Endothelial cell of umbilical vein (primary cell): Measurements from ENCODE around the gene TEX55. TPM values are rescaled to one million over a fixed set of nuclear protein-coding genes. Genes with fewer than 3 reads are reported as not detected.

Experiments
- Bru-seq: library from RNA; stranded (reverse); fragments of 400-500 nt; gene quantifications from one replicate; lab custom pipeline; 2021; lab: Mats Ljungman, UMichigan
- BruChase-seq, 2 experiments: library from RNA; stranded (reverse); fragments of 400-500 nt; gene quantifications; one replicate each; lab custom pipeline; 2021; lab: Mats Ljungman, UMichigan
- BruUV-seq: library from RNA; stranded (reverse); fragments of 400-500 nt; replicated peaks from 2 replicates; lab custom pipeline; 2021; lab: Mats Ljungman, UMichigan
- CTCF ChIA-PET: fragments of 300-600, 350-600 bp; sonication (Branson Sonifier 250); formaldehyde crosslinking; loops from one replicate; lab custom pipeline; 2021; ENCODE audit warnings: antibody characterized with exemption, inconsistent platforms; lab: Charles Lee
- POLR2A ChIA-PET: fragments of 300-600, 350-600 bp; sonication (Branson Sonifier 250); formaldehyde crosslinking; loops from one replicate; lab custom pipeline; 2021; ENCODE audit warnings: antibody characterized with exemption, inconsistent platforms; lab: Charles Lee
- DNase-seq: peaks from one replicate; pipeline ENCODE4 v3.0.0-alpha.2; 2011; ENCODE audit warnings: low read depth, low spot score
- FAIRE-seq: peaks from 2 replicates; lab custom pipeline; 2011; peaks lifted over from hg19 to GRCh38; lab: Jason Lieb, UNC
- H2AFZ ChIP-seq: 2 replicates; pipeline ENCODE4 v1.6.0; 2012; ENCODE audit warnings: low read depth, low read length, control low read depth, inconsistent platforms
- H3K27ac ChIP-seq: 2 replicates; pipeline ENCODE4 v1.5.1; 2011; ENCODE audit warnings: low read depth, mild to moderate bottlenecking, control low read depth, low read length, moderate library complexity; ENCODE audit not compliant: insufficient read depth
- H3K27me3 ChIP-seq, 2 experiments: 2 replicates each; pipeline versions ENCODE4 v1.6.0 to v1.6.1; 2011; ENCODE audit warnings: low read length in 2 of 2, mixed read lengths in 1 of 2; ENCODE audit not compliant: control insufficient read depth in 2 of 2, insufficient read depth in 2 of 2
- H3K36me3 ChIP-seq, 2 experiments: 2 replicates in 1 of 2; 3 replicates in 1 of 2; pipeline ENCODE4 v1.5.1; 2011; ENCODE audit warnings: low read length in 2 of 2, mild to moderate bottlenecking in 1 of 2, moderate library complexity in 1 of 2; ENCODE audit not compliant: control insufficient read depth in 2 of 2, insufficient read depth in 2 of 2; ENCODE audit errors: extremely low read depth in 1 of 2
- H3K4me1 ChIP-seq: 3 replicates; pipeline ENCODE4 v1.5.1; 2011; ENCODE audit warnings: mild to moderate bottlenecking, low read length; ENCODE audit not compliant: control insufficient read depth, insufficient read depth; ENCODE audit errors: extremely low read depth
- H3K4me2 ChIP-seq: 2 replicates; pipeline ENCODE4 v1.6.1; 2011; ENCODE audit warnings: low read length, control low read depth, mixed read lengths; ENCODE audit not compliant: insufficient read depth
- H3K4me3 ChIP-seq, 3 experiments: fragments of 200-600 bp in 1 of 3; sonication (generic), shearing (Covaris generic) in 1 of 3; replicated peaks in 1 of 3; 2 replicates each; pipeline ENCODE4 v1.5.1; 2011 to 2016; ENCODE audit warnings: control low read depth in 3 of 3, low read length in 3 of 3, mild to moderate bottlenecking in 2 of 3, inconsistent platforms in 1 of 3, low read depth in 1 of 3, moderate library complexity in 1 of 3; ENCODE audit not compliant: insufficient read depth in 1 of 3
- H3K79me2 ChIP-seq: 2 replicates; pipeline ENCODE4 v1.6.0; 2012; ENCODE audit warnings: low read length, inconsistent platforms; ENCODE audit not compliant: control insufficient read depth, insufficient read depth
- H3K9ac ChIP-seq: replicated peaks from 2 replicates; pipeline ENCODE3; 2011; ENCODE audit warnings: low read length, control low read depth; ENCODE audit not compliant: insufficient read depth; ENCODE audit errors: extremely low read depth
- H3K9me1 ChIP-seq: replicated peaks from 3 replicates; pipeline ENCODE4 v1.6.0; 2011; ENCODE audit warnings: mild to moderate bottlenecking, low read length; ENCODE audit not compliant: control insufficient read depth, insufficient read depth; ENCODE audit errors: extremely low read depth
- H3K9me3 ChIP-seq: replicated peaks from 2 replicates; pipeline ENCODE4 v1.5.1; 2012; ENCODE audit warnings: low read length, inconsistent platforms; ENCODE audit not compliant: control insufficient read depth, insufficient read depth
- H4K20me1 ChIP-seq: replicated peaks from 2 replicates; pipeline ENCODE3; 2011; ENCODE audit warnings: mild to moderate bottlenecking, low read length; ENCODE audit not compliant: control insufficient read depth, insufficient read depth; ENCODE audit errors: extremely low read depth
- CTCF ChIP-seq, 2 donors: IDR thresholded peaks; 1 replicate in 1 of 2; 2 replicates in 1 of 2; pipeline ENCODE4 v1.5.1; 2011; ENCODE audit warnings: low read length in 2 of 2, mild to moderate bottlenecking in 2 of 2, moderate library complexity in 2 of 2, control low read depth in 1 of 2, inconsistent platforms in 1 of 2, low read depth in 1 of 2; ENCODE audit not compliant: insufficient read depth in 1 of 2; ENCODE audit errors: extremely low read depth in 1 of 2
- EZH2 ChIP-seq: IDR thresholded peaks from 2 replicates; pipeline ENCODE4 v1.6.1; 2012; ENCODE audit warnings: borderline replicate concordance, low read depth, mild to moderate bottlenecking, moderate library complexity, low read length, inconsistent platforms; ENCODE audit not compliant: severe bottlenecking
- FOS ChIP-seq: IDR thresholded peaks from 2 replicates; pipeline ENCODE4 v1.6.1; 2011; ENCODE audit warnings: mild to moderate bottlenecking, low read length, moderate library complexity, borderline replicate concordance; ENCODE audit not compliant: insufficient read depth
- JUN ChIP-seq: IDR thresholded peaks from 2 replicates; pipeline ENCODE4 v1.6.1; 2011; ENCODE audit warnings: borderline replicate concordance, low read depth; ENCODE audit not compliant: insufficient read length, insufficient read depth
- MAX ChIP-seq: IDR thresholded peaks from 2 replicates; pipeline ENCODE4 v1.6.1; 2011; ENCODE audit not compliant: insufficient read depth, insufficient read length
- MYC ChIP-seq: IDR thresholded peaks from one replicate; pipeline ENCODE4 v1.6.1; 2011; ENCODE audit warnings: mild to moderate bottlenecking, low read depth, low read length
- POLR2A ChIP-seq: IDR thresholded peaks from 2 replicates; pipeline ENCODE4 v1.6.1; 2012; ENCODE audit warnings: low read depth, mild to moderate bottlenecking, control low read depth, low read length
- POLR2AphosphoS5 ChIP-seq: IDR thresholded peaks from 2 replicates; pipeline ENCODE4 v1.6.1; 2012; ENCODE audit warnings: low read depth, mild to moderate bottlenecking, control low read depth, low read length, moderate library complexity; ENCODE audit not compliant: insufficient read depth
- dilution Hi-C: fragments of 300-500 bp; cut with MboI; formaldehyde crosslinking; loops from one replicate; pipeline ENCODE4 v1.15.0; 2019; ENCODE audit warnings: low sequenced_read_pairs; ENCODE audit not compliant: extremely low pct_ligation_motif_present
- intact Hi-C: fragments of 100-400 bp; cut with micrococcal nuclease; formaldehyde crosslinking; loops from one replicate; pipeline ENCODE4 v1.10.0; 2022
- long read RNA-seq: library from polyadenylated mRNA; stranded (forward); transcript quantifications from one replicate; pipeline ENCODE4 v2.0.0, GENCODE V29; 2021
- polyA minus RNA-seq, 3 experiments: library from RNA; depleted of rRNA, polyadenylated mRNA; stranded (reverse); fragments of >200 nt; gene quantifications; 1 replicate in 1 of 3; 2 replicates in 2 of 3; pipeline ENCODE4 v1.2.3, GENCODE V29; 2011
- polyA plus RNA-seq, 4 experiments: library from polyadenylated mRNA; depleted of rRNA in 3 of 4; stranded (reverse) in 3 of 4; unstranded in 1 of 4; fragments of >200 nt; gene quantifications; 2 replicates each; pipeline versions ENCODE4 v1.2.1 to v1.2.3, GENCODE V29; 2011 to 2012; ENCODE audit warnings: missing spikeins in 1 of 4
- total RNA-seq: library from RNA; stranded (reverse); gene quantifications from 2 replicates; pipeline ENCODE4 v1.2.3, GENCODE V29; 2021

Gene TEX55
- total RNA-seq (not detected in 2 replicates), polyA plus RNA-seq (not detected in 2 replicates), polyA minus RNA-seq (not detected in 2 replicates), Bru-seq, nascent RNA (not detected), BruChase-seq, experiment 1, labeled RNA remaining after a 6-hour chase (not detected), BruChase-seq, experiment 2, labeled RNA remaining after a 2-hour chase (not detected)
- polyA plus RNA-seq (2011; cell fraction: cytosol; rRNA removed) = not detected in 2 replicates
- not detected in 2 replicates for polyA plus RNA-seq (2011; cell fraction: nucleus; rRNA removed)
- not detected in 2 replicates for polyA plus RNA-seq (2012)
- not detected for polyA minus RNA-seq (2011; cell fraction: cytosol; rRNA and poly(A)+ RNA removed)
- not detected in 2 replicates for polyA minus RNA-seq (2011; cell fraction: nucleus; rRNA and poly(A)+ RNA removed)
- long read RNA-seq = 0 reads

- H3K4me2 ChIP-seq = no peak within 1 kb of the TSS
- no peaks in the 10 kb centered on the region for H3K79me2 ChIP-seq
- BruUV-seq = no TSS peak
- H3K27ac ChIP-seq = no peak within 1 kb of the TSS
- H3K4me3 ChIP-seq = no peak within 1 kb of the TSS
- no peaks in the 10 kb centered on the region for H4K20me1 ChIP-seq
- FAIRE-seq = no peak
- no peaks in the 10 kb centered on the region for H3K4me1 ChIP-seq
- ChIA-PET CTCF (interaction anchor here (4.5 kb wide), 1 partner anchor 95 kb away, joined by 33 read pairs; the partner anchor contains the start of gene B4GALT4), POLR2A (no interaction called here)
- H3K36me3 ChIP-seq = no peaks in the 10 kb centered on the region
- no peaks in the 10 kb centered on the region for H3K9me1 ChIP-seq
- dilution Hi-C loops = no loop called here
- H3K27me3 ChIP-seq = no peaks in the 10 kb centered on the region
- no peak within 1 kb of the TSS for H3K9ac ChIP-seq
- no peaks in the 10 kb centered on the region for H3K9me3 ChIP-seq
- peak; percentile 30 for DNase-seq
- intact Hi-C loops = loop anchor here (1.0 kb wide), 1 partner anchor 96 kb away; no protein-coding TSS in a partner anchor
- H2AFZ ChIP-seq = no peak within 1 kb of the TSS
- TF ChIP-seq EZH2 (no peak), MAX (no peak), CTCF (IDR thresholded peaks at IDR 0.05; ENCODE audit: extremely low read depth in 1 of 2, insufficient read depth in 1 of 2, low read depth in 1 of 2, low read length in 2 of 2) (peak; percentile 54 to 60), JUN (no peak), POLR2A (no peak), MYC (no peak), POLR2AphosphoS5 (no peak), FOS (no peak)
Observed at GRCh38 chr3:119145500-119146167, at the start of gene TEX55. Gene TEX55 (plus strand): TSS chr3:119146165. CDS start chr3:119146190, 25 bp downstream.
